Karpas-422 (cell line): ENCODE data around the gene MRPL34. TPM values are rescaled to one million over a fixed set of nuclear protein-coding genes. Genes with fewer than 3 reads are reported as not detected.
"Not testable (repeated sequence)": the region's sequence is repeated elsewhere in the genome, so short reads cannot be mapped to it uniquely, and the experiment has no call there.

Source experiments
- DNase-seq: peaks from one replicate; pipeline ENCODE4 v3.0.0-alpha.2; 2015
- H2AFZ ChIP-seq: fragments of 200-600 bp; sonication (generic); 2 replicates; pipeline ENCODE4 v1.6.1; 2014; ENCODE audit warnings: antibody characterized with exemption, low read length, mixed read lengths
- H3K27ac ChIP-seq: fragments of 200-600 bp; sonication (generic); 2 replicates; pipeline ENCODE4 v1.5.1; 2014; ENCODE audit warnings: mild to moderate bottlenecking, low read length, moderate library complexity
- H3K27me3 ChIP-seq: fragments of 200-600 bp; sonication (generic); 2 replicates; pipeline ENCODE4 v1.6.1; 2014; ENCODE audit warnings: low read length, mixed read lengths
- H3K36me3 ChIP-seq: fragments of 200-600 bp; sonication (generic); 2 replicates; pipeline ENCODE4 v1.6.1; 2014; ENCODE audit warnings: low read length, mixed read lengths; ENCODE audit not compliant: insufficient read depth
- H3K4me1 ChIP-seq: fragments of 200-600 bp; sonication (generic); 2 replicates; pipeline ENCODE4 v1.6.1; 2014; ENCODE audit warnings: mild to moderate bottlenecking, low read length, mixed read lengths
- H3K4me2 ChIP-seq: fragments of 200-600 bp; sonication (generic); 2 replicates; pipeline ENCODE4 v1.6.1; 2014; ENCODE audit warnings: low read length, low read depth, mild to moderate bottlenecking; ENCODE audit not compliant: poor library complexity, severe bottlenecking
- H3K4me3 ChIP-seq: fragments of 200-600 bp; sonication (generic); 2 replicates; pipeline ENCODE4 v1.5.1; 2014; ENCODE audit warnings: mild to moderate bottlenecking, antibody characterized with exemption, low read length, mixed read lengths
- H3K79me2 ChIP-seq: fragments of 200-600 bp; sonication (generic); 2 replicates; pipeline ENCODE4 v1.6.1; 2014; ENCODE audit warnings: mild to moderate bottlenecking, low read length, mixed read lengths
- H3K9ac ChIP-seq: fragments of 200-600 bp; sonication (generic); 2 replicates; pipeline ENCODE4 v1.6.0; 2014; ENCODE audit warnings: low read length
- H3K9me2 ChIP-seq: fragments of 200-600 bp; sonication (generic), shearing (Covaris generic); replicated peaks from 2 replicates; pipeline ENCODE4 v1.6.0; 2014; ENCODE audit warnings: mild to moderate bottlenecking, low read length, moderate library complexity; ENCODE audit not compliant: insufficient read depth
- H3K9me3 ChIP-seq: fragments of 300-700, 200-600 bp; sonication (generic); 2 replicates; pipeline ENCODE4 v1.6.1; 2014; ENCODE audit warnings: low read length, mixed read lengths
- H4K20me1 ChIP-seq: fragments of 200-600 bp; sonication (generic); 2 replicates; pipeline ENCODE4 v1.6.1; 2014; ENCODE audit warnings: mild to moderate bottlenecking, antibody characterized with exemption, low read length, low read depth; ENCODE audit not compliant: insufficient read depth
- total RNA-seq: library from RNA; depleted of rRNA; stranded (reverse); fragments of >200 nt; shearing (Covaris generic); gene quantifications from 2 replicates; pipeline ENCODE4 v1.2.3, GENCODE V29; 2014; ENCODE audit warnings: low replicate concordance

MRPL34 gene
- total RNA-seq, 1 experiment from 2014 or later: 34.0 TPM

- H3K9me3 ChIP-seq: no peaks in the 10 kb centered on the region
- H3K4me1 ChIP-seq: peaks cover 29% of the 10 kb centered on the region
- H3K9ac ChIP-seq: no peak within 1 kb of the TSS
- H3K27ac ChIP-seq: no peak within 1 kb of the TSS
- no peaks in the 10 kb centered on the region for H3K36me3 ChIP-seq
- H3K9me2 ChIP-seq: no peaks in the 10 kb centered on the region
- H2AFZ ChIP-seq: no peak within 1 kb of the TSS
- H4K20me1 ChIP-seq: no peaks in the 10 kb centered on the region
- H3K79me2 ChIP-seq: peaks cover 17% of the 10 kb centered on the region
- H3K4me3 ChIP-seq: no peak within 1 kb of the TSS
- no peaks in the 10 kb centered on the region for H3K27me3 ChIP-seq
- no peak within 1 kb of the TSS for H3K4me2 ChIP-seq
- DNase-seq: no peak
Measured at GRCh38 chr19:17264641-17264979, 41.1 kb upstream of the MRPL34 start, which contains the start of gene USHBP1. USHBP1 (minus strand) TSS chr19:17264745; CDS start chr19:17264299, 446 bp downstream.

- Histone ChIP-seq H3K27ac (peak overlapping the region; percentile 93), H2AFZ (no peak overlapping the region), H3K4me3 (peak overlapping the region; percentile 40), H3K79me2 (peaks cover 17% of the 10 kb centered on the region), H3K9ac (peak overlapping the region; percentile 59), H4K20me1 (no peaks in the 10 kb centered on the region), H3K4me2 (peak overlapping the region; percentile 75), H3K9me2 (no peaks in the 10 kb centered on the region), H3K36me3 (no peaks in the 10 kb centered on the region), H3K9me3 (no peaks in the 10 kb centered on the region), H3K27me3 (no peaks in the 10 kb centered on the region), H3K4me1 (peaks cover 23% of the 10 kb centered on the region)
- no peak for DNase-seq
Measured at GRCh38 chr19:17266026-17266425, 39.6 kb upstream of the MRPL34 start.

GRCh38 chr19:17266589-17266974 lies 39.1 kb upstream of the MRPL34 start:
- DNase-seq: no peak
- H3K27ac ChIP-seq: peak overlapping the region; percentile 93
- H3K9ac ChIP-seq: peak overlapping the region; percentile 59
- H3K79me2 ChIP-seq: peaks cover 17% of the 10 kb centered on the region
- no peak overlapping the region for H2AFZ ChIP-seq
- H3K9me2 ChIP-seq: no peaks in the 10 kb centered on the region
- H3K36me3 ChIP-seq: peaks cover 4% of the 10 kb centered on the region; the same call in 1 of the 2 replicates
- peaks cover 21% of the 10 kb centered on the region for H3K4me1 ChIP-seq
- peak overlapping the region; percentile 75 for H3K4me2 ChIP-seq
- H3K27me3 ChIP-seq: no peaks in the 10 kb centered on the region
- H3K9me3 ChIP-seq: no peaks in the 10 kb centered on the region
- peak overlapping the region; percentile 40; the same call in 1 of the 2 replicates for H3K4me3 ChIP-seq
- no peaks in the 10 kb centered on the region for H4K20me1 ChIP-seq

- no peaks in the 10 kb centered on the region for H3K9me3 ChIP-seq
- peak within 1 kb of the TSS; percentile 75 for H3K4me2 ChIP-seq
- peak within 1 kb of the TSS; percentile 93 for H3K27ac ChIP-seq
- H3K9me2 ChIP-seq: no peaks in the 10 kb centered on the region
- H4K20me1 ChIP-seq: no peaks in the 10 kb centered on the region
- H3K4me1 ChIP-seq: peaks cover 21% of the 10 kb centered on the region
- peak within 1 kb of the TSS; percentile 33; the same call in 1 of the 2 replicates for H2AFZ ChIP-seq
- no peaks in the 10 kb centered on the region for H3K27me3 ChIP-seq
- peak within 1 kb of the TSS; percentile 82 for H3K9ac ChIP-seq
- H3K79me2 ChIP-seq: peaks cover 17% of the 10 kb centered on the region
- DNase-seq: peak; percentile 99
- peaks cover 4% of the 10 kb centered on the region; the same call in 1 of the 2 replicates for H3K36me3 ChIP-seq
- peak within 1 kb of the TSS; percentile 93 for H3K4me3 ChIP-seq
Measured at GRCh38 chr19:17266975-17267788, 38.5 kb upstream of the MRPL34 start, which contains the start of gene BABAM1. BABAM1 (plus strand) TSS chr19:17267443; CDS start chr19:17268807, 1,364 bp downstream.

GRCh38 chr19:17268754-17269153 lies 36.9 kb upstream of the MRPL34 start:
- no peaks in the 10 kb centered on the region for H4K20me1 ChIP-seq
- peak overlapping the region; percentile 82 for H3K9ac ChIP-seq
- no peak overlapping the region for H3K27ac ChIP-seq
- H3K4me2 ChIP-seq: peak overlapping the region; percentile 71
- no peaks in the 10 kb centered on the region for H3K9me3 ChIP-seq
- peaks cover 21% of the 10 kb centered on the region for H3K4me1 ChIP-seq
- no peaks in the 10 kb centered on the region for H3K27me3 ChIP-seq
- H3K36me3 ChIP-seq: peaks cover 4% of the 10 kb centered on the region; the same call in 1 of the 2 replicates
- peaks cover 17% of the 10 kb centered on the region for H3K79me2 ChIP-seq
- no peak overlapping the region for H2AFZ ChIP-seq
- DNase-seq: no peak
- peak overlapping the region; percentile 93 for H3K4me3 ChIP-seq
- no peaks in the 10 kb centered on the region for H3K9me2 ChIP-seq

GRCh38 chr19:17274892-17275291 lies 30.8 kb upstream of the MRPL34 start:
- not testable (repeated sequence) for H3K4me1 ChIP-seq, H4K20me1 ChIP-seq, H3K4me3 ChIP-seq, H3K27ac ChIP-seq, H2AFZ ChIP-seq, DNase-seq, H3K79me2 ChIP-seq, H3K9ac ChIP-seq, H3K27me3 ChIP-seq, H3K4me2 ChIP-seq, H3K9me2 ChIP-seq, H3K9me3 ChIP-seq
- peaks cover 16% of the 10 kb centered on the region for H3K36me3 ChIP-seq

GRCh38 chr19:17275441-17276175 lies 30.1 kb upstream of the MRPL34 start:
- Histone ChIP-seq H3K4me3 (no peak overlapping the region), H3K36me3 (peaks cover 16% of the 10 kb centered on the region), H3K9ac (no peak overlapping the region), H3K9me3 (no peaks in the 10 kb centered on the region), H3K9me2 (no peaks in the 10 kb centered on the region), H3K27me3 (no peaks in the 10 kb centered on the region), H2AFZ (no peak overlapping the region), H4K20me1 (no peaks in the 10 kb centered on the region), H3K4me2 (no peak overlapping the region), H3K27ac (no peak overlapping the region), H3K4me1 (no peaks in the 10 kb centered on the region), H3K79me2 (no peaks in the 10 kb centered on the region)
- DNase-seq: no peak

- Histone ChIP-seq H3K36me3 (peaks cover 17% of the 10 kb centered on the region), H3K4me3 (no peak overlapping the region), H2AFZ (no peak overlapping the region), H3K27me3 (no peaks in the 10 kb centered on the region), H4K20me1 (peaks cover 8% of the 10 kb centered on the region), H3K79me2 (peaks cover 15% of the 10 kb centered on the region; the same call in 1 of the 2 replicates), H3K9me2 (no peaks in the 10 kb centered on the region), H3K4me1 (peaks cover 23% of the 10 kb centered on the region), H3K9me3 (no peaks in the 10 kb centered on the region), H3K9ac (no peak overlapping the region), H3K27ac (no peak overlapping the region), H3K4me2 (no peak overlapping the region)
- no peak for DNase-seq
Measured at GRCh38 chr19:17279436-17279835, 26.2 kb upstream of the MRPL34 start.
